SK-N-SH (cell line): Measurements from ENCODE around the gene DENND6B. TPM values are rescaled to one million over a fixed set of nuclear protein-coding genes. Genes with fewer than 3 reads are reported as not detected.

Experiments used
- CTCF ChIA-PET: fragments of 300-600, 350-600 bp; formaldehyde crosslinking; extraction: SDS; loops from one replicate; lab custom pipeline; 2021; lab: Yijun Ruan, JAX
- POLR2A ChIA-PET: fragments of 350-600 bp; sonication (Branson Sonifier 250); formaldehyde crosslinking; extraction: SDS; loops from one replicate; lab custom pipeline; 2020; ENCODE audit warnings: antibody characterized with exemption, inconsistent platforms; lab: Yijun Ruan, JAX
- DNase-seq: peaks from one replicate; pipeline ENCODE4 v3.0.0; 2012
- H2AFZ ChIP-seq: fragments of 200-600 bp; sonication (generic); 2 replicates; pipeline ENCODE4 v1.8.1; 2016; ENCODE audit warnings: antibody characterized with exemption, mild to moderate bottlenecking, low read depth
- H3F3A ChIP-seq: fragments of 200-600 bp; sonication (generic); replicated peaks from 2 replicates; pipeline ENCODE3; 2016; ENCODE audit warnings: antibody characterized with exemption, mild to moderate bottlenecking; ENCODE audit not compliant: insufficient read depth
- H3K27ac ChIP-seq, 2 experiments: fragments of 200-500 bp in 1 of 2; fragments of 200-600 bp in 1 of 2; sonication (Bioruptor generic) in 1 of 2; sonication (generic), shearing (Covaris generic) in 1 of 2; 2 replicates each; pipeline versions ENCODE4 v1.5.1 to v1.6.1; 2014 to 2016; ENCODE audit warnings: low read depth in 2 of 2, inconsistent platforms in 1 of 2, low read length in 1 of 2, mild to moderate bottlenecking in 1 of 2, mixed read lengths in 1 of 2
- H3K27me3 ChIP-seq: fragments of 200-600 bp; sonication (generic), shearing (Covaris generic); 2 replicates; pipeline ENCODE4 v1.6.1; 2016; ENCODE audit warnings: mixed run types; ENCODE audit not compliant: insufficient read depth
- H3K36me3 ChIP-seq, 2 experiments: fragments of 200-500 bp in 1 of 2; fragments of 200-600 bp in 1 of 2; sonication (Bioruptor generic) in 1 of 2; sonication (generic) in 1 of 2; replicated peaks in 1 of 2; 2 replicates each; pipeline versions ENCODE3 to v1.5.1; 2014 to 2016; ENCODE audit warnings: low read length in 1 of 2, mild to moderate bottlenecking in 1 of 2; ENCODE audit not compliant: insufficient read depth in 2 of 2, control insufficient read depth in 1 of 2
- H3K4me1 ChIP-seq, 2 experiments: fragments of 200-500 bp in 1 of 2; fragments of 200-600 bp in 1 of 2; sonication (Bioruptor generic) in 1 of 2; sonication (generic), shearing (Covaris generic) in 1 of 2; 2 replicates each; pipeline versions ENCODE4 v1.5.1 to v1.6.1; 2014 to 2016; ENCODE audit warnings: low read depth in 1 of 2, low read length in 1 of 2, mixed run types in 1 of 2; ENCODE audit not compliant: insufficient read depth in 2 of 2, control insufficient read depth in 1 of 2
- H3K4me2 ChIP-seq: fragments of 200-600 bp; sonication (generic), shearing (Covaris generic); 2 replicates; pipeline ENCODE4 v1.6.1; 2017; ENCODE audit warnings: mixed run types
- H3K4me3 ChIP-seq, 2 experiments: fragments of 200-500 bp in 1 of 2; fragments of 200-600 bp in 1 of 2; sonication (Bioruptor generic) in 1 of 2; sonication (generic), shearing (Covaris generic) in 1 of 2; 2 replicates each; pipeline versions ENCODE4 v1.5.1 to v1.8.1; 2014 to 2016; ENCODE audit warnings: low read depth in 2 of 2, inconsistent platforms in 1 of 2, low read length in 1 of 2, mild to moderate bottlenecking in 1 of 2, mixed read lengths in 1 of 2, moderate library complexity in 1 of 2
- H3K79me2 ChIP-seq: fragments of 200-600 bp; sonication (generic); 2 replicates; pipeline ENCODE4 v1.8.1; 2017; ENCODE audit warnings: mild to moderate bottlenecking; ENCODE audit not compliant: insufficient read depth
- H3K9ac ChIP-seq: fragments of 200-600 bp; sonication (generic); 2 replicates; pipeline ENCODE4 v1.6.1; 2017; ENCODE audit warnings: mixed run types
- H3K9me2 ChIP-seq: fragments of 200-600 bp; sonication (generic); 2 replicates; pipeline ENCODE4 v1.6.1; 2017; ENCODE audit warnings: mixed run types
- H3K9me3 ChIP-seq: fragments of 200-600 bp; sonication (generic); 2 replicates; pipeline ENCODE4 v1.6.1; 2017; ENCODE audit warnings: mixed run types, mild to moderate bottlenecking, moderate library complexity
- H4K20me1 ChIP-seq: fragments of 200-600 bp; sonication (generic); 2 replicates; pipeline ENCODE4 v1.6.1; 2017; ENCODE audit warnings: mild to moderate bottlenecking, mixed run types; ENCODE audit not compliant: insufficient read depth
- CHD2 ChIP-seq: fragments of 150-350 bp; IDR thresholded peaks from 2 replicates; pipeline ENCODE4 v1.6.1; 2018; ENCODE audit warnings: low read length; ENCODE audit not compliant: partially characterized antibody
- EP300 ChIP-seq, 2 experiments: IDR thresholded peaks; 2 replicates each; pipeline versions ENCODE4 v1.4.0 to v1.6.1; 2012; ENCODE audit warnings: borderline replicate concordance in 1 of 2, low read depth in 1 of 2, low read length in 1 of 2
- GABPA ChIP-seq: IDR thresholded peaks from 2 replicates; pipeline ENCODE4 v1.4.0; 2012; ENCODE audit warnings: low read depth, mild to moderate bottlenecking
- GATA2 ChIP-seq: sonication (generic); formaldehyde crosslinking; IDR thresholded peaks from 2 replicates; pipeline ENCODE4 v1.5.0; 2020; ENCODE audit warnings: mild to moderate bottlenecking, missing genetic modification reagents
- MAX ChIP-seq: IDR thresholded peaks from 2 replicates; pipeline ENCODE4 v1.4.0; 2012; ENCODE audit warnings: low read depth
- MXI1 ChIP-seq: IDR thresholded peaks from 2 replicates; pipeline ENCODE4 v1.6.1; 2012; ENCODE audit warnings: mild to moderate bottlenecking, low read depth, low read length, improper control_type of control experiment
- NFIC ChIP-seq: IDR thresholded peaks from 2 replicates; pipeline ENCODE4 v1.4.0; 2012; ENCODE audit warnings: borderline replicate concordance
- NRF1 ChIP-seq: IDR thresholded peaks from 2 replicates; pipeline ENCODE4 v1.6.1; 2012; ENCODE audit warnings: low read depth, mild to moderate bottlenecking, low read length
- PBX3 ChIP-seq: IDR thresholded peaks from 2 replicates; pipeline ENCODE4; 2012
- REST ChIP-seq: IDR thresholded peaks from 2 replicates; pipeline ENCODE4 v1.6.1; 2012; ENCODE audit warnings: mild to moderate bottlenecking, low read depth, low read length, moderate library complexity
- RFX5 ChIP-seq: IDR thresholded peaks from 2 replicates; pipeline ENCODE4 v1.6.1; 2012; ENCODE audit warnings: mild to moderate bottlenecking, improper control_type of control experiment, low read length
- SMC3 ChIP-seq: IDR thresholded peaks from 2 replicates; pipeline ENCODE4 v1.6.1; 2012; ENCODE audit warnings: low read depth, low read length, improper control_type of control experiment
- TCF12 ChIP-seq: IDR thresholded peaks from 2 replicates; pipeline ENCODE4 v1.4.0; 2012
- TEAD4 ChIP-seq: IDR thresholded peaks from 2 replicates; pipeline ENCODE4 v1.4.0; 2012; ENCODE audit warnings: mild to moderate bottlenecking, borderline replicate concordance; ENCODE audit not compliant: insufficient read depth
- YY1 ChIP-seq: IDR thresholded peaks from 2 replicates; pipeline ENCODE4 v1.4.0; 2012; ENCODE audit warnings: low read depth, mild to moderate bottlenecking
- WGBS: methylation state at CpG from one replicate; pipeline ENCODE4 v1.1.6; 2017; ENCODE audit warnings: low lambda C conversion rate; 5-methylcytosine and 5-hydroxymethylcytosine counted together
- polyA plus RNA-seq, 3 experiments: library from polyadenylated mRNA; depleted of rRNA; stranded (reverse); fragments of >200 nt; gene quantifications; 2 replicates each; pipeline ENCODE4 v1.2.3, GENCODE V29; 2012

Gene DENND6B
- polyA plus RNA-seq, 1 of the 3 experiments (the other 2 are of a cell fraction): 5.6 TPM

DNA sequence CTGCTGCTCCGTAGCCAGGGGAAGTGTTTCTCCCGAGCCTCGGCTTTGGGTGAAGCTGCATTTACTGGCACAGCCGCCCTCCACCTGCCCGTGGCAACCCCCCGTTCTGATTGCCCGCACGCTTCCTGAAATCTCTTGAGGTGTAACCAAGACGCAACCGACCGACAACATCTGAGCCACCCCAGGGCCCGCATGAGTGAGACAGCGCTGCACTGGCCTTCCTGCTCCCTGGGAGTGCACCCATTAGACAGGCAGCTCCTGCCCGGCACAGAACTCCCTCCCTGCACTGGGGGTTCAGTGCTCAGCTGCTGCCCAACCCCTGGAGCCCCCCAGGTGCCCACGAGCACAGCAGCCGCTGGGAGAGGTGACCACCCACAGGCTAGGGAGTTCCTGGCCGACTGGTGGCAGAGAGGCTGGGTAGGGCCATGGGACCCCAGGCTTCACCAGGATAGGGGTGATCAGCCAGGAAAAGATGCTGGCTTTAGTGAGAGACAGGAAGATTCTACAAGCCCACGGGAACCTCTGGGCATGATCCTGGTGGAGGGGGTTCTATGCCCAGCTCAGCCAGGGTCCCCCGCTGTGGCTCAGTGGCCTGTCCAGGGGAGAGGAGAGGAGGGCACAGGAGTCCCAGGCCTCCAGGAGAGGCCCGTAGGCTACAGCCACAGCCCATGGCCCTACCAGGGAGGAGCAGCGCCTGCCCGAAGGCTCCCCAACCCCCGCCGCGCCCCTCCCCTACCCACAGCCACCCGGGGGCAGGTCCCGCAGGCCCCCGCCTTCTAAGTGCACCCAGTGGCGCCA lies 34.0 kb downstream of the DENND6B start:
- peaks cover 98% of the 10 kb centered on the region for H4K20me1 ChIP-seq
- POLR2A ChIA-PET: no interaction called here
- no peaks in the 10 kb centered on the region for H3K9me3 ChIP-seq
- peaks cover 10 to 32% of the 10 kb centered on the region in 2 experiments for H3K36me3 ChIP-seq
- 69% methylated on average over 14 of the region's 29 CpGs for WGBS
- H3K9ac ChIP-seq: peak overlapping the region; percentile 68
- no peak overlapping the region for H2AFZ ChIP-seq
- H3K4me3 ChIP-seq: peak overlapping the region; percentile 17 to 49; a peak in 2 of 4 replicates
- TF ChIP-seq YY1: no peak
- TF ChIP-seq MAX: peak; percentile 1; the same call in 1 of the 2 replicates
- TF ChIP-seq, all 33 proteins: peak for 1
- peak overlapping the region; percentile 84 for H3K4me2 ChIP-seq
- peaks cover 100% of the 10 kb centered on the region for H3K79me2 ChIP-seq
- DNase-seq: no peak
- H3K9me2 ChIP-seq: no peaks in the 10 kb centered on the region
- H3K27me3 ChIP-seq: no peaks in the 10 kb centered on the region
- peaks cover 6 to 22% of the 10 kb centered on the region in 2 experiments; a peak in 3 of 4 replicates for H3K4me1 ChIP-seq
- CTCF ChIA-PET: interaction anchor here (1.0 to 2.6 kb wide), 3 partner anchors 10 to 19 kb away, joined by 3 to 12 read pairs (median 9); no protein-coding TSS in a partner anchor
- H3F3A ChIP-seq: peaks cover 13% of the 10 kb centered on the region
- H3K27ac ChIP-seq: peak overlapping the region; percentile 63 to 80

DNA sequence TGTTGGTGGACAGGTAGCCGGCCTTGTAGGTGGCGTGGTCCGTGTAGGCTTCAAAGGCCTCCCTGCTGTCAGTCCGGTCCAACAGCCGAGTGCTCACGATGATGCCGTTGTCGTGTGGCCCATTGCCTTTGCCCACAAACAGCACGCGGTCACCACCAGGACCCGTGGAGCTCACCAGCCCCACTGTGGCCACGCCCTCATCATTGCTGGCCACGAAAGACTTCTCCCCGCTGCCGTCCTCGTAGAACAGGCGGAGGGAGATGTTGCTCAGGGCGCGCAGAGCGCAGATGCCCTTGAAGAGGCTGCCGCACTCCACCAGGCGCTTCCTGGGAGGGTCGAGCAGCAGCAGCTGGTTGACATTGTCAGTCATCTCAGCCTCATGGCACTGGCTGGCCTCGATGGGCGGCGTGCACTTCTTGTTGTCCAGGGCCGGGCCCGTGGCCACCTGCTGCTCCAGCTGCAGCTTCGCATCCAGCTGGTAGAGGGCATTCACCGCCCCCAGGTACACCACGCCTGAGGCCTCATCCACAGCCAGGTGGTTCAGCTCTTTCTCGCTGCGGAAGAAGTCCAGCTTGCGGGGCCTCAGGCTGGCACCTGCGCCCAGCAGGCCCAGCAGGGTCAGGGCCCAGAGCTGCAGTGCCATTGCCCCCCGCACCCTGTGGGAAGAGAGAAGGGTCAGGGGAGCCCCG lies 36.7 kb downstream of the DENND6B start:
- WGBS: 93% methylated on average over 18 of the region's 37 CpGs
- Histone ChIP-seq H3K4me2 (no peak overlapping the region), H3K9me2 (no peaks in the 10 kb centered on the region), H2AFZ (no peak overlapping the region), H3F3A (peaks cover 8% of the 10 kb centered on the region), H3K36me3 (peaks cover 10 to 55% of the 10 kb centered on the region in 2 experiments), H3K4me1 (peaks cover 6 to 22% of the 10 kb centered on the region in 2 experiments; a peak in 3 of 4 replicates), H3K9ac (no peak overlapping the region), H3K9me3 (no peaks in the 10 kb centered on the region), H4K20me1 (peaks cover 93% of the 10 kb centered on the region), H3K79me2 (peaks cover 82% of the 10 kb centered on the region), H3K27me3 (no peaks in the 10 kb centered on the region), H3K27ac (no peak overlapping the region), H3K4me3 (no peak overlapping the region)
- POLR2A ChIA-PET: no interaction called here
- TF ChIP-seq RFX5 (no peak), NRF1 (no peak), GATA2 (CRISPR knock-in tag) (no peak), TEAD4 (no peak), PBX3 (no peak), REST (no peak), NFIC (no peak), EP300 (IDR thresholded peaks at IDR 0.05; ENCODE audit: borderline replicate concordance in 1 of 2, low read depth in 1 of 2, low read length in 1 of 2) (no peak), MXI1 (no peak), TCF12 (no peak), CHD2 (no peak), SMC3 (no peak), GABPA (no peak)
- DNase-seq: no peak
- CTCF ChIA-PET: interaction anchor here (1.0 to 1.7 kb wide), 5 partner anchors 12 to 52 kb away, joined by 3 to 6 read pairs (median 4); no protein-coding TSS in a partner anchor
